T47D (cell line): ENCODE results near the gene MAP2K4.
A peak's percentile ranks its signal among the peaks of the same experiment; 100 is the strongest.

ENCODE experiments used
- DNase-seq, 2 experiments: peaks; one replicate each; pipeline versions ENCODE4 v3.0.0 to v3.0.0-alpha.2; 2011 to 2012; ENCODE audit warnings: low read depth in 1 of 2, low spot score in 1 of 2
- JUND ChIP-seq: IDR thresholded peaks from 2 replicates; pipeline ENCODE4 v1.6.1; 2012; ENCODE audit warnings: low read depth
- in situ Hi-C: cut with HindIII; loops from 2 replicates; pipeline ENCODE4 v1.10.0; 2016; ENCODE audit warnings: low sequenced_read_pairs, low pct_unique_long_range_greater_than_20kb

The MAP2K4 gene

DNA sequence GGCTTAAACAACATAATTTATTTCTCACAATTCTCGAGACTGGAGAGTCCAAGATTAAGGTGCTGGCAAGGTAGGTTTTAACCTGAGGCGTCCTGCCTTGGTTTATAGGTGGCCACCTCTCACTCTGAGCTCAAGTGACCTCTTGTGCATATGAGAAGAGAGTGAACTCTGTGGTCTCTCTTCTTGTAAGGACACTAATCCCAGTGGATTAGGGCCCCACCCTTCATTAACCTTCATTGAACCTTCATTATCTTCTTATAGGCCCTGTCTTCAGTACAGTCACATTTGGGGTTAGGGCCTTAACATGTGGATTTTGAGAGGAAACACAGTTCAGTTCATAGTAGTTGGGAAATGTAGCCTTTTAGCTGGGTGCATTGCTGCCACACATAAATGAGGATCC lies 57.1 kb downstream of the MAP2K4 start:
- DNase-seq = no peak
- in situ Hi-C loops = no loop called here
- TF ChIP-seq JUND = no peak

DNA sequence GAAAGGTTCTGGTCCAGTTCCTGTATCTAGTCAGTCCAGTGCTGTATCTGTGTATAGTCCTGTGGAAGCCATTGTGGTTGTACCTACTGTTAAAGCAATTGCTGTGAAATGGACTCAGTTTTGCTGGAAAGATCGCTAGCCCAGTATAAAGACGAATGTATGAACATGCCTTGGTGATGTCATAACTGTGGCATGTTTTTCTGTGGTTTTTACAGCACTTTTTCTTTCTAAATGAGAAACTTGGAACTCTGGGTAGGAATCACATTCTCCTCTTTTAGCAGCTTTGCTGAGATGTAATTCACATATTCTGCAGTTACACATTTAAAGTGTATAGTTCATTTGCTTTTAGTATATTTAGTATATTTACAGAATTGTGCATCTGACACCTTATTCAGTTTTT lies 58.1 kb downstream of the MAP2K4 start:
- no peak for TF ChIP-seq JUND
- no peak for DNase-seq
- in situ Hi-C loops = no loop called here

DNA sequence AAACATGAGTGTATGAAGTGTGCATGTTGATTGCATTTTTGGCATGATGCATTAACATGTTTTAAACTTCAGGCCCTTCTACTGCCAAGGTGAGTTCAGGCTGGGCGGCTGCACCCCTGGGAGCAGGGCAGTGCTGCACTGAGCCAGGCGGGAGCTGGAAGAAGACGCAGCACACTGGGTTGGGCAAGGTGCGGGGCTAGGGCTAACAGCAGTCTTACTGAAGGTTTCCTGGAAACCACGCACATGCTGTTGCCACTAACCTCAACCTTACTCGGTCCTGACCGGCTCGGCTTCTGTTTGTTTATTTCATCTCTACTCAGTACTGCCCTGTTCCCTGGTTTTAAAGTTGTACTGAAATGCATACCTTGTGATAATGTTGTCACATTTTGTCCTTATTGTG lies 61.0 kb downstream of the MAP2K4 start:
- TF ChIP-seq JUND = no peak
- in situ Hi-C loops = no loop called here
- no peak for DNase-seq

DNA sequence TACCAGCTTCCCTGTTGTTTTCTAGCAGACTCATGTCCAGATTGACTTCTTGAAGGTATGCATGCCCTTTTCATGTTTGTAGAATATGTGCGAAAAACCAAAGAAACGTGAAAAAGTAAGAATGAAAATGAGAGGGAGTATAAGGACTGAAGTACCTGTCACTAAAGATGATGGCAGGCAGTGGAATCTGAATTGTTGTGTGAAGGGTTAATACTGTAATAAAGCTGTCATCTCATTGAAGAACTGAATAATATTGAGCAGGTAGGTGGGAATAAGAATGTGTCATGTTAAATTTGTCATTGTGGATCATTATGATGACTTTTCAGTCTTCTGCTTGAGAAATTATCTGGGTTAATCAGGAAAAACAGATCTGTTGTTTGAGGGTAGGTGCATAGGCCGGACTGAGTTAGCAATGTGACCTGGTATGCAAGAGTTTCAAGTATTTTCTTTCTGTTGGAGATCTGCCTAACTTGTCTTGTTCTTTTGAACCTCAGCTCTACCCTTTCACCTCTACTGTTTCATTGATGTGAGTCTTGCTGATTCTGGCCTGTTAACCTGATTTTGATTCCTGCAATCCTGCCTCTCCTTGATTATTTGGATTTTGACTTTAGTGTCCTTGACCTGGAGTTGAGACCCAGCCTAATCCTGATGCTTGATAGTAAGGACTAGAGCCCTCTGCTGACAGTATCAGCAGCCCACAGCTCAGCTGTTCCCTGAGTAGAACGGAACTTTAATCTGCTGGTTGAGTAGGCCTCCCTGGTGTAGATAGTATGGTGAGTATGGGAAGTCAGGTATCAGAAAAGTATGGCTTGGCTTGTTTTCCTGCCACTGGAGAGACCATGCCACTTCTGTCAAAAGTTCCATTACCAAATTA lies 64.6 kb downstream of the MAP2K4 start:
- TF ChIP-seq JUND = no peak
- no peak for DNase-seq
- in situ Hi-C loops = no loop called here

DNA sequence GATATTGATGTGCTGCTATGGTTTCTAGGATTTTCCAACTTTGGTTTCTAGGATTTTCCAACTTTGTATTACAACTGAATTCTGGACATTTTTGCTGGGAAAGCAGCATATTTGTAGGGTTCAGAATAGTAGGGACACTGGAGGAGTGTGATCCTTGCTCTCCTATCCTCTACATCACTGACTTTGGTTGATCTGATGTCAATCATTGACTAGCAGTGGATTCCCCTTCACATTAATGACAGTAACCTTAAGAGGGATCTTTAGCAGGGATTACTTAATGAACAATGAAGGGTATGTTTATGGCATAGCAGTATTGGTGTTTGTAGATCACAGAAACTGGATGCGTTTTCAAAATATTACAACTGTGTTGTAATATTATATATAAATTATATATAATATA lies 67.4 kb downstream of the MAP2K4 start:
- no peak for DNase-seq
- no peak for TF ChIP-seq JUND
- in situ Hi-C loops = no loop called here

DNA sequence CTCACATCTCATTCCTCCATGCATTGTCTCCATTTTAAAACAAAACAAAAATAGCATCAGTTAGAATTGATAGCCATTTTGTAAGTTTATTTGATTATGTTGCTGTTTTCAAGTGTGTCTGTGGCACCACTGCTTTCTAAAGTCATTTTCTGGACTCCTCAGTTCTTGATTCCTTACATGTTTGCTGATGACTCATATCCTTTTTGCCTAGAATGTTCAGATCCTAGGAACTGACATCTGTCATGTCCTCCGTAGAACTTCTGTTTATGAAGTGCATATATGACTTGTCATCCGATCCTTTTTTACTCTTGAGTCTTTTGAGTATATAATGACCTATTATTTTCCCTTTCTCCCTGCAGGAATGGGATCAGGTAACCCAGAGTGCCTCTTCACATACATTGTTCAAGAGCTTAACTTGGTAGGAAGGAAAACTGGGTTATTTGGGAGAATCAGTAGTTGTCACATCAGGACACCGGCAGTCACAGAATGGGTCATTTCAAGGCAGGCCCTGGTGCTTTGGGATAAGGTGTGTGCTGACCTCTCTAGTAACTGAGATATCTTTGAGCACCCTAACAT lies 69.2 kb downstream of the MAP2K4 start:
- no peak for TF ChIP-seq JUND
- peak in 1 of 2 experiments; percentile 1 for DNase-seq
- in situ Hi-C loops = no loop called here

DNA sequence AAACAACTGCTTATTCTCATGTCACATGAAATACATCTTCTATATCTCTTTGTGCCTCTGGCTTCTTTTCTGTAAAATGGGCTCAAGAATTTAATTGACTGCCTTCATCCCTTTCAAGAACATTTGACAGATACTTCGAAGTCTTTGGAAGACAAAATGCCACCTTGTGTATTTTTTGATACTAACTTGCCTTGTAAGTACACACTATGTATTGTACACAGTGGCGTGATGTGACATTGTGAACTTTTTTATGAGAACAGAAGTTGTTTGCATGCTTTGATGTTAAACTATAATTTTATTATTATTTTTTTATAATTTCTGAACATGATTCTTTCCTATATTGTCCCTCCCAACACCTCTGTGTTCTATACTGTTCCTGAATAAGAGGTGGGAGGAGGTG lies 73.7 kb downstream of the MAP2K4 start:
- no peak for TF ChIP-seq JUND
- DNase-seq = no peak
- in situ Hi-C loops = no loop called here

DNA sequence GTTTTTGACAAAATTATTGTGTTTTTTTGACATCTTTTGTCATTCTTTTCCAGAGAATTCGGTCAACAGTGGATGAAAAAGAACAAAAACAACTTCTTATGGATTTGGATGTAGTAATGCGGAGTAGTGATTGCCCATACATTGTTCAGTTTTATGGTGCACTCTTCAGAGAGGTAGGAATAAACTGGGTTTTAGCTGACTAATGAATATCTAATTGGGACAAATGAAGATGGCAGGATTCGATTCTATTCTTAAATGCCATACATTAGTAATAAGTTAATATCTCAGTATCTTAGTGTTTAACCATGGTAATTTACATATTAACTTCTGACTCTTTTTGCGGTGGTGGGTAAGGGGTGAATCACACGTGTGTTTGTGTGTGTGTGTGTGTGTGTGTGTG lies 74.8 kb downstream of the MAP2K4 start:
- no peak for DNase-seq
- TF ChIP-seq JUND = no peak
- in situ Hi-C loops = no loop called here

DNA sequence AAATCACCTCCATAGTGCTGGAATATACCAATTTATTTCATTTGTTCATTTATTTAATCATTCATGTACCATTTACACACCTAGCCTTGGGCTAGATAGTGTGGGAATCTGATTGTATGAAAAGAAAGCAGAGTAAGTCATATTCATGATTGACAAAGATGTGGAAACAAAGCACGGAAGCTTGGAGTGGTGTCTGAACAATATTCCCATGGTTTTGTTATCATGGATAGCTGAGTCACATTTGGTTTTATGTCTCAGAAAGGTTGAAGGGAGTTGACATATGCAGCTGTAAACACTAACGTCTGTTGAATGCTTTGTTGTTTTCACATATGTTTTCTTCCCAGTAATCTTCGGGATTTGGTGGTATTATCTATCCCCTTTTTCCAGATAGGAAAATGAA lies 76.6 kb downstream of the MAP2K4 start:
- no peak for TF ChIP-seq JUND
- in situ Hi-C loops = no loop called here
- no peak for DNase-seq

DNA sequence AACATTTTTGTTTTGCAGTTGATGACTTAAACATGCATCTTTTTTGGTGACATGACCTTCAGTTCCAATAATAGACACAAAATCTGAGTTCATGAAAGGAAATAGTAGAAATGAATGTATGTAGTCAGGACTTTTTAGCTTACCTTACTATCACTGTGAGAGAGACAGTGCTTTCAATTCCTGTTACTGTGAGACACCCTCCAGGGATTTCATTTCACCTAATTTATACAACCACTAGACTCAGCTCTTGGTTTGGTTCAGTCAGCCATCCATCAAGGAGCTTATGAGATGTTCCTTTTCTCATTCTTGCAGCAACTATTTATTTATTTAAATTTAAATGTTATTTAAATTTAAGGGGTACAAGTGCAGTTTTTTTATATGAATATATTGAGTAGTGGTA lies 77.9 kb downstream of the MAP2K4 start:
- no peak for TF ChIP-seq JUND
- in situ Hi-C loops = no loop called here
- no peak for DNase-seq

DNA sequence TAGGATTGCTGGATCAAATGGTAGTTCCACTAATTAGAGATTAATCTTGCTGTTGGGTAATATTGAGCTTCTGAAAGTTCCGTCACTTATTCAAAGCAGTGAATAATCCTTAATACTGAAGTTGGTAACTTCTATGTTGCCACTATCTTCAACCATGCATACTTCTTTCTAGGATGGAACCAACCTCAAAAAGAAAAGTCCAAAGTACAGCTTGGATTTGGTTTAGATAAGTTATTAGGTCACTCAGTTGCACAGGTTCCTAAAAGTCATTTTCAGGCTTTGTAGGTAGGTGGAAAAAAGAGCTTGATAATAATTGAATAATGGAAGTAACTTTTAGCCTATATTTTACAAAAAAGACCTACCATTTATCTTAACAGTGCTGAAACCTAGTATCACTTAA lies 78.7 kb downstream of the MAP2K4 start:
- in situ Hi-C loops = no loop called here
- DNase-seq = no peak
- no peak for TF ChIP-seq JUND

DNA sequence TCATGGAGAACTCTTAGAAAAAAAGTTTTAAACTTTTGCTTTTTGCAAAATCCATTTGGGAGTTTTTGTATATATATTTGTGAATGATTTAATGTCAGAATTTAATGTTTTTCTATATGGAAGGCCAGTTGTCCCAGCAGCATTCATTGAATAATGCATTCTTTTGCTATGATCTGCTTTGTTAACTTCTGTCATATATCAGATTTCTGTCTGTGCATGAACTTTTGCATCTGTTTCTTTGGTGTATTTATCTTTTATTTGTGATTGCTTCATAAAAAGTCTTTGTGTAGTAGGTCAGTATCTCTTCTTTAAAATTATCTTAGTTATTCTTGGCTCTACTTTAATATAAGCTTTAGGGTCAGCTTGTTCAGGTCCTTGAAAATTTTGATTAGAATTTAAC lies 84.2 kb downstream of the MAP2K4 start:
- no peak for TF ChIP-seq JUND
- in situ Hi-C loops = no loop called here
- no peak for DNase-seq

DNA sequence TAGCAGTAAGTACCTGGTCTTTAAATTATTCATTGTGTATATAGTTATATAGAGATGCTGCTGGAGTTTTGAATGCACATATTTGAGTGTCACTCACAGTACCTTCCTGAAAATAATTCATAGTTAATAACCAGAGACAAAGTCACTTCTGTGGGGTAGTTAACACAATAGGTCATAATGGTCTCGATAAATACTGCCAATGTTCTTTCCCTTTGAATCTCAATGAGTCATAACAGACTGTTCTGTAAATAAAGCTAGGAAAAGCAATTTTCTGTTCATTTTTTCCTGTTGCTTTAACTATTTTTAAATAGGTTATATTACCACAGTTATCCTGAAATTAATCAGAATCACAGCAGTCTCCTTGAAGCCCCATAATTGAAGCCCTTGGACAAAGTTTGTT lies 87.2 kb downstream of the MAP2K4 start:
- in situ Hi-C loops = no loop called here

DNA sequence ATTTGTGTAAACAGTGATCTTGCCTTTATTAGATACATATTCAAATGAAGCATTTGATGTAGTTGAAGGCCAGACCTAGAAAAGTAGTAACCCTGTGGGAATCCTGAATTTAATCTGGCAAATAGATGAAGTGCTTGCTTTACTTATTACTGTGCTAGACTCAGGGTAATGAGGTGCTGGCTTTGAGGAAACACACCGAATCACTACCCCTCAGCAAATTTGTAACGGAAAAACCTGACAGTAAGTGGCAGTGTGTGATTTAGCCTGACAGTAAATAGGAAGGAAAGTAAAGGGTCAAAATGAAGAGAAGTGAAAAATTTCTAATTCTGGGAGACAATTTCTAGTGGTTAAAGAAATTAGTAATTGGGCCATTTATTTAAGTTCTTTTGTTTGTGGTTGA lies 90.2 kb downstream of the MAP2K4 start:
- no peak for TF ChIP-seq JUND
- in situ Hi-C loops = no loop called here
- DNase-seq = no peak

More for the DNA sequence above, 87.2 kb downstream of the MAP2K4 start:
- no peak for TF ChIP-seq JUND
- DNase-seq = no peak
